IMR-90 (cell line): ENCODE measurements around the gene F10. TPM values are rescaled to one million over a fixed set of nuclear protein-coding genes. Genes with fewer than 3 reads are reported as not detected.

ENCODE experiments used
- ATAC-seq: fragments of 200-7000 bp; cut with Tn5 transposase; 2 replicates; pipeline ENCODE4 v1.9.1; 2020; ENCODE audit warnings: low read depth, mild to moderate bottlenecking, moderate library complexity
- BruUV-seq: library from RNA; stranded (reverse); fragments of 400-500 nt; replicated peaks from 2 replicates; lab custom pipeline; 2021; lab: Mats Ljungman, UMichigan
- CTCF ChIA-PET: fragments of 300-600 bp; formaldehyde crosslinking; extraction: SDS; loops from one replicate; lab custom pipeline; 2021; ENCODE audit warnings: antibody characterized with exemption; lab: Yijun Ruan, JAX
- POLR2A ChIA-PET: fragments of 300-600 bp; sonication (Branson Sonifier 250); formaldehyde crosslinking; loops from one replicate; lab custom pipeline; 2022; ENCODE audit warnings: antibody characterized with exemption; ENCODE audit not compliant: unreplicated experiment; lab: Charles Lee
- DNase-seq: peaks from one replicate; pipeline ENCODE4 v3.0.0; 2013
- H2AFZ ChIP-seq: replicated peaks from 2 replicates; pipeline ENCODE3; 2013; ENCODE audit warnings: low read length, mild to moderate bottlenecking; ENCODE audit not compliant: poor library complexity
- H2AK5ac ChIP-seq: 2 replicates; pipeline ENCODE4 v1.6.1; 2013; ENCODE audit warnings: low read depth, low read length, inconsistent platforms
- H2AK9ac ChIP-seq: replicated peaks from 2 replicates; pipeline ENCODE3; 2013; ENCODE audit warnings: mild to moderate bottlenecking, low read depth, low read length, moderate library complexity; ENCODE audit not compliant: poor library complexity
- H2BK120ac ChIP-seq: 2 replicates; pipeline ENCODE4 v1.6.1; 2013; ENCODE audit warnings: low read depth, low read length, inconsistent platforms
- H2BK15ac ChIP-seq: 3 replicates; pipeline ENCODE4 v1.6.1; 2013; ENCODE audit warnings: low read depth, low read length, inconsistent platforms
- H2BK20ac ChIP-seq: 2 replicates; pipeline ENCODE4 v1.6.1; 2013; ENCODE audit warnings: low read depth, mild to moderate bottlenecking, inconsistent platforms, low read length, moderate library complexity
- H2BK5ac ChIP-seq: 2 replicates; pipeline ENCODE4 v1.6.1; 2013; ENCODE audit warnings: mild to moderate bottlenecking, low read depth, low read length, inconsistent platforms; ENCODE audit not compliant: poor library complexity, severe bottlenecking
- H3K14ac ChIP-seq: replicated peaks from 2 replicates; pipeline ENCODE4 v1.6.1; 2013; ENCODE audit warnings: low read depth, low read length, inconsistent platforms
- H3K18ac ChIP-seq: 2 replicates; pipeline ENCODE4 v1.6.1; 2013; ENCODE audit warnings: low read depth, low read length, control low read depth
- H3K23ac ChIP-seq: 2 replicates; pipeline ENCODE4 v1.6.1; 2013; ENCODE audit warnings: low read depth, low read length, inconsistent platforms
- H3K27ac ChIP-seq: 2 replicates; pipeline ENCODE4 v1.5.1; 2013; ENCODE audit warnings: mild to moderate bottlenecking, control low read depth, low read length; ENCODE audit not compliant: insufficient read depth
- H3K27me3 ChIP-seq: 2 replicates; pipeline ENCODE4 v1.6.1; 2013; ENCODE audit warnings: low read length; ENCODE audit not compliant: control insufficient read depth, insufficient read depth
- H3K36me3 ChIP-seq: 2 replicates; pipeline ENCODE4 v1.6.1; 2013; ENCODE audit warnings: low read length, mixed read lengths; ENCODE audit not compliant: control insufficient read depth, insufficient read depth
- H3K4ac ChIP-seq: 2 replicates; pipeline ENCODE4 v1.6.1; 2013; ENCODE audit warnings: low read depth, low read length, inconsistent platforms
- H3K4me1 ChIP-seq: 2 replicates; pipeline ENCODE4 v1.6.1; 2013; ENCODE audit warnings: low read length, mixed read lengths; ENCODE audit not compliant: control insufficient read depth, insufficient read depth
- H3K4me2 ChIP-seq: 2 replicates; pipeline ENCODE4 v1.6.1; 2013; ENCODE audit warnings: low read depth, mild to moderate bottlenecking, control low read depth, low read length, moderate library complexity
- H3K4me3 ChIP-seq: 2 replicates; pipeline ENCODE4 v1.5.1; 2013; ENCODE audit warnings: low read depth, mild to moderate bottlenecking, control low read depth, low read length, moderate library complexity; ENCODE audit not compliant: insufficient read depth
- H3K56ac ChIP-seq: 2 replicates; pipeline ENCODE4 v1.6.1; 2013; ENCODE audit warnings: low read length, inconsistent platforms; ENCODE audit not compliant: insufficient read depth; ENCODE audit errors: extremely low read depth
- H3K79me1 ChIP-seq, 2 experiments: 2 replicates each; pipeline ENCODE4 v1.6.1; 2013; ENCODE audit warnings: low read length in 2 of 2, inconsistent platforms in 1 of 2, low read depth in 1 of 2
- H3K9ac ChIP-seq: 2 replicates; pipeline ENCODE4 v1.6.1; 2013; ENCODE audit warnings: low read depth, low read length, control low read depth
- H3K9me1 ChIP-seq: 2 replicates; pipeline ENCODE4 v1.6.1; 2013; ENCODE audit warnings: low read length, inconsistent platforms; ENCODE audit not compliant: insufficient read depth
- H3K9me3 ChIP-seq: 2 replicates; pipeline ENCODE4 v1.6.1; 2013; ENCODE audit warnings: low read length; ENCODE audit not compliant: control insufficient read depth, insufficient read depth
- H4K20me1 ChIP-seq: 2 replicates; pipeline ENCODE4 v1.6.1; 2013; ENCODE audit warnings: low read length, inconsistent platforms; ENCODE audit not compliant: insufficient read depth
- H4K5ac ChIP-seq: 2 replicates; pipeline ENCODE4 v1.6.1; 2013; ENCODE audit warnings: mild to moderate bottlenecking, low read depth, low read length, control low read depth
- H4K8ac ChIP-seq, 2 experiments: 2 replicates each; pipeline ENCODE4 v1.6.1; 2013; ENCODE audit warnings: low read depth in 2 of 2, low read length in 2 of 2, control low read depth in 1 of 2, inconsistent platforms in 1 of 2
- H4K91ac ChIP-seq: 2 replicates; pipeline ENCODE4 v1.6.1; 2013; ENCODE audit warnings: low read depth, low read length, inconsistent platforms; ENCODE audit not compliant: insufficient read depth
- CHD1 ChIP-seq: IDR thresholded peaks from 2 replicates; pipeline ENCODE4 v1.6.1; 2012; ENCODE audit warnings: low read depth, low read length, improper control_type of control experiment
- MAZ ChIP-seq: IDR thresholded peaks from 2 replicates; pipeline ENCODE4 v1.6.1; 2012; ENCODE audit warnings: low read depth, mild to moderate bottlenecking, low read length, improper control_type of control experiment, moderate library complexity, borderline replicate concordance
- POLR2A ChIP-seq: IDR thresholded peaks from 2 replicates; pipeline ENCODE4 v1.6.1; 2012; ENCODE audit warnings: mild to moderate bottlenecking, low read depth, low read length
- RAD21 ChIP-seq: IDR thresholded peaks from 2 replicates; pipeline ENCODE4 v1.6.1; 2012; ENCODE audit warnings: low read length, improper control_type of control experiment
- WGBS, 2 experiments: methylation state at CpG; one replicate each; pipeline versions ENCODE4 v1.1.5 to v1.1.7; 2013; ENCODE audit warnings: missing lambda C conversion rate in 2 of 2; ENCODE audit not compliant: insufficient read length in 1 of 2; ENCODE audit errors: extremely low coverage in 2 of 2; 5-methylcytosine and 5-hydroxymethylcytosine counted together
- dilution Hi-C: fragments of 300-500 bp; cut with HindIII; formaldehyde crosslinking; loops from one replicate; pipeline ENCODE4 v1.14.3; 2018; ENCODE audit warnings: low sequenced_read_pairs; ENCODE audit not compliant: unreplicated experiment
- in situ Hi-C: fragments of 300-500 bp; cut with MboI; formaldehyde crosslinking; loops from 3 replicates; pipeline ENCODE4 v1.14.3; 2019; ENCODE audit warnings: low sequenced_read_pairs, inconsistent platforms, mixed read lengths
- intact Hi-C: fragments of 100-400 bp; cut with micrococcal nuclease; formaldehyde crosslinking; loops from 2 replicates; pipeline ENCODE4 v1.10.0; 2022
- polyA plus RNA-seq, 3 experiments: library from polyadenylated mRNA; depleted of rRNA; stranded (reverse); fragments of >200 nt; gene quantifications; 2 replicates each; pipeline ENCODE4 v1.2.3, GENCODE V29; 2012; ENCODE audit warnings: low replicate concordance in 1 of 3
- total RNA-seq: library from RNA; depleted of rRNA; stranded (reverse); fragments of >200 nt; gene quantifications from 2 replicates; pipeline ENCODE4 v1.2.3, GENCODE V29; 2012
- TF ChIP-seq, protein P1 (sequence below): fragments of 150-350 bp; IDR thresholded peaks from 2 replicates; pipeline ENCODE4 v1.6.1; 2017; ENCODE audit warnings: mild to moderate bottlenecking, antibody characterized with exemption, low read length, low read depth

The F10 gene
- total and polyA plus RNA-seq, 2 of the 4 experiments (the other 2 are of a cell fraction) = 9.1 to 19.5 TPM

DNA sequence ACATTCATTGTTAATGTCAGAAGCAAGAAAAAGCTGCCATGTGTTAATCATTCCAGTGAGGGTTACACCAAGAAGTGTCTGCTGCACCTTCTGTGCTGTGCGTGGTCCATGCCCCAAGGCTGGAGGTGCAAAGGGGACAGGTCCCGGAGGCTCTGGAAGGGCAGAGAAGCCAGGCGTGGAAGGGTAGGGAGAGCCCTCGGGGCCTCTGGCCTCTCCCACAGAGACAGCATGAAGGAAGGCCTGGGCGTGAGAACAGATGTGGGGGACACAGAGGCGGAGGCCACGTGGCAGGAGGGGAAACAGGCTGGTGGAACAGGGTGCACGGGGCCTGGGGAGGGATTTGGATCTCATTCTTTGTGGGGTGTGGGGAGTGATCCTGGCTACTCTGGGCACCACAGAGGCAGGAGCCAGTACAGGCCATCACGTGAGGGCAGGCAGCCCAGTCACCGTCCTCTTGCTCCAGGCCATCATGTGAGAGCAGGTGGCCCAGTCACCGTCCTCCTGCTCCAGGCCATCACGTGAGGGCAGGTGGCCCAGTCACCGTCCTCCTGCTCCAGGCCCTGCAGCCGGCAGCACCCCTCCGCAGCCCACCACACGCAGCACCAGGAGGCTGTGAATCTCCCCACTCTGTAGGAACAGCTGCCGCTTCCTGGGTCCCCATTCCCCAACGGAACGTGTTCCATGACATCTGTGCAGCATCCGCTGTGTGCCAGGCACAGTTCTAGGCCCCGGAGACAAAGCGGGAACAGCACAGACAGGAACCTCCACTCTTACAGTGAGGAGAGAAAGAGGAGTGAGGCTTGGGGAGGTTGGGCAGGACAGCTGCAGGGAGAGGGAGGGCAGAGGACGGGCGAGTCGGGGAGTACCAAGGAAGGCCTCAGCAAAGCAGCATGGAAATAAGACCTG is 27.2 kb upstream of the F10 start:
- in situ Hi-C loops = no loop called here
- 87% methylated on average over 13 of the region's 25 CpGs; no CpG with 5 or more reads in 1 of the 2 experiments for WGBS, 2 experiments

More for the DNA sequence above, 27.2 kb upstream of the F10 start:
- H3K4me2 ChIP-seq = no peak overlapping the region
- no peak overlapping the region for H4K91ac ChIP-seq
- no peak overlapping the region for H4K5ac ChIP-seq
- H3K27ac ChIP-seq = no peak overlapping the region
- no peak overlapping the region for H4K8ac ChIP-seq
- no peak overlapping the region for H2BK15ac ChIP-seq
- no peaks in the 10 kb centered on the region for H3K36me3 ChIP-seq
- no peak overlapping the region for H2AK9ac ChIP-seq
- no peak overlapping the region; the same call in 1 of the 2 replicates for H3K14ac ChIP-seq
- H3K9me3 ChIP-seq = no peaks in the 10 kb centered on the region
- no peaks in the 10 kb centered on the region for H3K9me1 ChIP-seq
- TF ChIP-seq RAD21 (no peak), MAZ (no peak), POLR2A (no peak), CHD1 (no peak)
- TF ChIP-seq, protein P1, sequence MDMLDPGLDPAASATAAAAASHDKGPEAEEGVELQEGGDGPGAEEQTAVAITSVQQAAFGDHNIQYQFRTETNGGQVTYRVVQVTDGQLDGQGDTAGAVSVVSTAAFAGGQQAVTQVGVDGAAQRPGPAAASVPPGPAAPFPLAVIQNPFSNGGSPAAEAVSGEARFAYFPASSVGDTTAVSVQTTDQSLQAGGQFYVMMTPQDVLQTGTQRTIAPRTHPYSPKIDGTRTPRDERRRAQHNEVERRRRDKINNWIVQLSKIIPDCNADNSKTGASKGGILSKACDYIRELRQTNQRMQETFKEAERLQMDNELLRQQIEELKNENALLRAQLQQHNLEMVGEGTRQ = no peak
- no peak overlapping the region; the same call in 1 of the 2 replicates for H2AK5ac ChIP-seq
- no peak overlapping the region for H2BK5ac ChIP-seq
- no peaks in the 10 kb centered on the region for H3K79me1 ChIP-seq
- ChIA-PET CTCF (no interaction called here), POLR2A (no interaction called here)
- peaks cover 40% of the 10 kb centered on the region for H3K27me3 ChIP-seq
- H2BK20ac ChIP-seq = no peak overlapping the region
- no peak overlapping the region for H3K4me3 ChIP-seq
- BruUV-seq = no TSS peak
- H3K56ac ChIP-seq = no peak overlapping the region
- DNase-seq = no peak
- no peak overlapping the region for H2AFZ ChIP-seq
- no peak overlapping the region for H3K9ac ChIP-seq
- intact Hi-C loops = no loop called here
- no peak overlapping the region for H3K23ac ChIP-seq
- no peaks in the 10 kb centered on the region for H4K20me1 ChIP-seq
- no peak for ATAC-seq
- dilution Hi-C loops = no loop called here
- no peak overlapping the region for H3K18ac ChIP-seq
- no peak overlapping the region for H2BK120ac ChIP-seq
- 0 out of 2 replicates have a peak, but pooled peaks cover 4% of the 10 kb centered on the region for H3K4me1 ChIP-seq
- H3K4ac ChIP-seq = no peak overlapping the region
